HUDEP-2 (cell line): Measurements from ENCODE around the gene HMBS.

ENCODE experiments used
- DNase-seq, 76 experiments: peaks; one replicate each; lab custom pipeline; 2025; ENCODE audit not compliant: unreplicated experiment in 76 of 76; lab: John Stamatoyannopoulos, UW

Gene HMBS

DNA sequence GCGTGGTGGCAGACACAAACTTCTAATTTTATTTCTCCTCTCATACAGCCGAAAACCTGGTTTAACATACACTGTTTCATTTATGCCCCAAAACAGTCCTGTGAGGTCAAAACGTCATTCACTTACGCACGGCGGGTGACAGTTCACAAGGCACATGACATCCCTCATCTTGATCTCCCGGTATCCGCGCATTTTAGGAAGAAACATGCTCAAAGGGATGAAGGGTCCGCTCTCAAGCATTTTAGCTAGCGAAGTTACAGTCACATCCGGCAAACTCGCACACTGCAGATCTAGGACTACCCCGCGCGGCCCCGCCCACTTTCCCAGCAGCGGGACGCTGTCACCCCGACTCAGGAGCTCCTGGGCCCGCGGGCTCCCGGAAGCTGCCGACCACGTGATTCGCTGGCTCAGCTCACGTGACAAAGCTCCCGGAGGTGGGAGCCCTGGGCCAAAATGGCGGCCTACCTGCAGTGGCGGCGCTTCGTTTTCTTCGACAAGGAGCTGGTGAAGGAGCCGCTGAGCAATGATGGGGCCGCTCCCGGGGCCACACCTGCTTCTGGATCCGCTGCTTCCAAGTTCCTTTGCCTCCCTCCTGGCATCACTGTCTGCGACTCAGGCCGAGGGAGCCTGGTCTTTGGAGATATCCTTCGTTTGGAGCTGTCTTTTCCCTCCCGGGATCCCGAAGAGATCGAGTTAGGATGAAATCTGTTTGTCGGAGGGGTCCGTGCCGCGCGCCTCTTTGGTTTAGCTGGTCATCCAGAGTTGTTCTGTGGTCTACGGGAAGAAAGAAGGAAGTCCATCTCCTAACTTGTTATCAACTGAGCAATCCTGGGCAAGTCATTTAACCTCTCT lies 17.1 kb upstream of the HMBS start, which contains the start of gene VPS11:
Gene VPS11 (plus strand): TSS at position 448 of the 852 bp plus-strand sequence. CDS start 6 bp downstream, at position 454.
- DNase-seq = peak; percentile 33 to 97 (median 92)

DNA sequence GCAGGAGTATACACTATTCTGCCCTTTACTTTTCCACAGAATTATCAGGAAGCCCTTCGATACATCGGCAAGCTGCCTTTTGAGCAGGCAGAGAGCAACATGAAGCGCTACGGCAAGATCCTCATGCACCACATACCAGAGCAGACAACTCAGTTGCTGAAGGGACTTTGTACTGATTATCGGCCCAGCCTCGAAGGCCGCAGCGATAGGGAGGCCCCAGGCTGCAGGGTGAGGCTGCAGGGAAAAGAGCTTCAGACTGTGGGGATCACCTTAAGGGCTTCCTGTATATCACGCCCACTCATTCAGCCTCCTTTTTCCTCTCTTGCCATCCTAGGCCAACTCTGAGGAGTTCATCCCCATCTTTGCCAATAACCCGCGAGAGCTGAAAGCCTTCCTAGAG lies 6.8 kb upstream of the HMBS start:
- no peak for DNase-seq

DNA sequence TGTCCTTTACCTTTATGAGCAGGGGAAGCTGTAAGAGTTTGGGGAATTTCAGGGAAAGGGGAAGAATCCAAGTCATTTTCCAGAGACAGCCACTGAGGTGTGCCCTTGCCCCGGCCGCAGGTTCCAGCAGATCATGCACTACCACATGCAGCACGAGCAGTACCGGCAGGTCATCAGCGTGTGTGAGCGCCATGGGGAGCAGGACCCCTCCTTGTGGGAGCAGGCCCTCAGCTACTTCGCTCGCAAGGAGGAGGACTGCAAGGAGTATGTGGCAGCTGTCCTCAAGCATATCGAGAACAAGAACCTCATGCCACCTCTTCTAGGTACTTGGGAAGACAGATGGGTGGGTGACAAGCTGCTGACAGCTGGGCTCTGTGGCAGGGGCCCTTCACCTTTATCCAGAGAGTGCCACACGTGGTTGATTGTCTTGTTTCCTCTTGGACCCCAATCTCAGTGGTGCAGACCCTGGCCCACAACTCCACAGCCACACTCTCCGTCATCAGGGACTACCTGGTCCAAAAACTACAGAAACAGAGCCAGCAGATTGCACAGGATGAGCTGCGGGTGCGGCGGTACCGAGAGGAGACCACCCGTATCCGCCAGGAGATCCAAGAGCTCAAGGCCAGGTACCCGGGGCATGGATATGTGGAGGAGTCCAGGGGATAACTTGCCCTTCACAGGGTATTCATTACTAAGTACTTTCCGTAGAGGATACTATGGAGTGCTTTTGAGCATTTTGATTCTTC lies 5.8 kb upstream of the HMBS start:
- no peak for DNase-seq

DNA sequence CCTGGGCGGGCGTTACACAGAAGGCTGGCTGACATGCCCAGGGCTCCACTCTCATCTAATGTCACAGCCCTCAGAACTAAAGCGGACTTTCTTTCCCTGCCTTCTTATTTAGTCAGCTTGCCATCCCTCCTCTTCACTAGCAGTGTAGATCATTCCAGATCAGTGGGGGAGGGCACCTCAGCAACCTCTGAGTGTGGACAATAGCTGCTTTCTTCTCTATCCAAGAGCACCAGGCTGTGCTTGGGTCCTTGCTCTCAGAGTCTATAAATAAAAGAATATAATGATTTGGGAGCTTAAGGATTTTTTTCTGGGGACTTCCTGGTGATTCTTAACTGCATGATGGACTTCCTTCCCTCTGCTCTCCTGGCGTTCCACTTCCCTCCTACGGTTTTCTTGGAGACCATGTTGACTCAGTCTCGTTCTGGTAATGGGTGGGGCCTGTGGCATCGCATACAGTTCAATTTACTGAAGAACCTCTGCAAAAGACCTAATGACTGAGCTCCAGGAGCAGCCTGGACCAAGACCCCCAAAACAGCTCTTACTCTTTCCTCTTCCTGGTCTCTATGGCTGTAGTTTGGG lies 2.9 kb upstream of the HMBS start:
- DNase-seq = no peak

DNA sequence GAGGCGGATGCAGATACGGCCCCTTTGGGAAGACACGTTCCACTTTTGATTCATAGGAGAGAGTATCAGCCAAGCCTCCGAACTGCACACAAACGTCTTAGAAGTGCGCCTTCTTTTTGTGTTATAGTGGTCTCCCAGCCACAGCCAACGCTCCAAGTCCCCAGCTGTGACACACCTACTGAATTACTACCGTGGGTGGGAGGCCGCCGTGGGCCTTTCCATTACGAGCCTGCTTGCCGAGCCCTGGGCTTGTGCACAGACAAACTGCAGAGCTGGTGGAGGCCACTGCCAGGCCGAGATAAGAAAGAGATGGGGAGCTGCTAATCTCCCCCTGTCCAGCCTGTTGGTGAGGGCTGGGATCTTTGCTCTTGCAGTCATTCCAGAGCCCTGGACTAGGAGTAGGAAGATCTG lies 761 bp downstream of the HMBS start:
- DNase-seq = peak in 71 of 76 experiments; percentile 24 to 88 (median 75)

DNA sequence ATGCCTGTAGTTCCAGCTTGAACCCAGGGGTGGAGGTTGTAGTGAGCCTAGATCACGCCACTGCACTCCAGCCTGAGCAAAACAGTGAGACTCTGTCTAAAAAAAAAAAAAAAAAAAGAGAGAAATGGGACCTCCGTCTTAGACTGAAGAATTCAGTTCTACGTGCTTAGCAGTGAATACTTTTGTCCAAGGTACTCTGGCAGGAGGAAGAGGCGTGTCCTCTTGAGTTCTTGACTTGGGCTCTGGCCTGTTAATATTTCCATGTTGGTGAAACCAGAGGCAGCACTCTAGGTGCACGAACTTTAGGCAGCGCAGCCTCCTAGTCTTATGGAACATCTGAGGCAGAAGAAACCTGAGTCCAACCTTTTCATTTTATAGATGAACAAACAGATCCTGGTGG lies 2.4 kb downstream of the HMBS start:
- peak in 18 of 76 experiments; percentile 34 to 76 (median 53) for DNase-seq

DNA sequence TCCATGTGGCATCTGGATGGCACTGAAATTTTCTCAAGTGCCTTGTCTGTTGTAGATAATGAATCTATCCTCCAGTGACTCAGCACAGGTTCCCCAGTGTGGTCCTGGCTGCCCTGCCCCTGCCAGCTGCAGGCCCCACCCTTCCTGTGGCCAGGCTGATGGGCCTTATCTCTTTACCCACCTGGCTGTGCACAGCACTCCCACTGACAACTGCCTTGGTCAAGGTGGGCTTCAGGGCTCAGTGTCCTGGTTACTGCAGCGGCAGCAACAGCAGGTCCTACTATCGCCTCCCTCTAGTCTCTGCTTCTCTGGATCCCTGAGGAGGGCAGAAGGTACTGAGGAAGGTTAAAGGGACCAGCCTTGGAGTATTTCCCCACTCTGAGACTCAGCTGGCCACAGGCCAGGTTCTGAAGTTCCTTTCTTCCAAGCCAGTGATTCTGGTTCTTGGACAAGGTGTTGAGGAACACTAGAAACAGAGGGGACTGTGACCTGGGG lies 3.1 kb downstream of the HMBS start:
- DNase-seq = peak in 75 of 76 experiments; percentile 56 to 99 (median 95)

DNA sequence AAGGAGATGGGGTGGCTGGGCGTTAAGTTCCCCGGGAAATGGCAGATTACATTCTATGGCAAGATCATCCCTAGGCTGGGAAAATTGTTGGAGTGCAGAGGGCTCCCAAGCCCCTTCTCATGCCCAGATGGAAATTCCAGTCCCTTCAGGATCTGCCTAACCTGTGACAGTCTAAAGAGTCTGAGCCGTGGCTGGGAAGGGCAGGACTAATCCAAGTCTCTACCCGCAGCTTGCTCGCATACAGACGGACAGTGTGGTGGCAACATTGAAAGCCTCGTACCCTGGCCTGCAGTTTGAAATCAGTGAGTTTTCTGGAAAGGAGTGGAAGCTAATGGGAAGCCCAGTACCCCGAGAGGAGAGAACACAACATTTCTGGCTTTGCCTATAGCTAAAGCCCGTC lies 3.7 kb downstream of the HMBS start:
- peak in 6 of 76 experiments; percentile 5 to 39 (median 28) for DNase-seq

DNA sequence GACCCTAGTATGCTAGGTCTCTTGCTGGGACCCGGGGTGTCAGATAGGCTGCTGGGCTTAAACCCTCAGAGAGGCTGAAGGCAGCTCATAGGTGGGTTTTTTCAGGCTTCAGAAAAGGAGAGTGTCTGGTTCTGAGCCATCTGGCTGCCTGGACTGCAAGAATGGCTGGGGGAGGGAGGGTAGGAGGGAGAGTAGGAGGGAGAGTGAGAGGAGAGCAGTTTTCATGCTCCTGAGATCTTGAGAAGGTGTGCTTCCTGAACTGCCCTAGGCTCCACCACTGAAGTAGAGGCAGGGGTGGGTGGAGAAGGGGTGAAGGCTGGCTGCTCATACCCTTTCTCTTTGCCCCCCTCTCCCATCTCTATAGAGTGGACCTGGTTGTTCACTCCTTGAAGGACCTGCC lies 4.6 kb downstream of the HMBS start:
- peak in 15 of 76 experiments; percentile 10 to 48 (median 22) for DNase-seq

DNA sequence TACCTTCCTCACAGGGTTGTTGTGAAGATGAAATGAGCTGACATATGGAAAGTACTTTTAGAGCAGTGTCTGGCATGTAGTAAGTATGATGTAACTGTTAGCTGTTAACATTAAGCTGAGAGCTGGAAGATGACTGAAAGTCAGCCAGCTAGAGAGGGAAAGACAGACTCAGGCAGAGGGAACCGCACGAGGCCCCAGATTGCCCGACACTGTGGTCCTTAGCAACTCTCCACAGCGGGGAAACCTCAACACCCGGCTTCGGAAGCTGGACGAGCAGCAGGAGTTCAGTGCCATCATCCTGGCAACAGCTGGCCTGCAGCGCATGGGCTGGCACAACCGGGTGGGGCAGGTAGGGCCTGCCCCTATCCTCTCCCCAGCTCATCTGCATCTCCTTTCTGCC lies 6.5 kb downstream of the HMBS start:
- peak in 23 of 76 experiments; percentile 10 to 42 (median 19) for DNase-seq

DNA sequence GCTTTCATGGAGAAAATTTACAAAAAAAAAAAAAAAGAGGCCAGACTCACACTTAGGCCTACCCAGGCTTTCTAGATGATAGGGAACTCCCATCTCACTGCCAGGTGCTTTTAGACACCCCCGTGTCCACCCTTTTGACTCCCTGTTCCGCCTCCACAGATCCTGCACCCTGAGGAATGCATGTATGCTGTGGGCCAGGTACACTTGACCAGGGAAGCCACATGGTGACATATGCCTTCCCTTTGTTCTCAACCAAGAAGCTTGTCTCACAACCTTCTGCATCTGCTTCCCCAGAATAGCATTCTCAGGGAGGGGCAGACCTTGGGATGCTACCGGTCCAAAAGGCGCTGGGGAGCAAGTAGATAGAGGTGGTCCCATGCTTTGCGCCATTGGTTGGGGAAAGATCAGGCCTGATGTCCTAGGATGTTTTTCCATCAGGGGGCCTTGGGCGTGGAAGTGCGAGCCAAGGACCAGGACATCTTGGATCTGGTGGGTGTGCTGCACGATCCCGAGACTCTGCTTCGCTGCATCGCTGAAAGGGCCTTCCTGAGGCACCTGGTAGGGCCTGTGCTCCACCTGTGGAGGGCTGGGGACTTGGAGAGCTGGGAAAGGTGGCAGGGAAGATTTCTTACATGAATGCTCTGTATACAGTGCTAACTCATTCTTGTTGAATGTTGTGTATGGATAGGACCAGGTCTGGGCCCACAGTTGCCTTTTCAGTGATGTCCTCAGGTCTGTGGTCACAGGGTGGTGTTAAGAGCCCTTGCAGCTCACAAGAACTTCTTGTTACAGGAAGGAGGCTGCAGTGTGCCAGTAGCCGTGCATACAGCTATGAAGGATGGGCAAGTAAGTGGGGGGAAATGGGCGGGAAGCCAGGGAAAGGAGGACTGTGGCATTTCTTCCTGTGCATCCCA lies 7.5 kb downstream of the HMBS start:
- DNase-seq = peak in 33 of 76 experiments; percentile 19 to 60 (median 40)

DNA sequence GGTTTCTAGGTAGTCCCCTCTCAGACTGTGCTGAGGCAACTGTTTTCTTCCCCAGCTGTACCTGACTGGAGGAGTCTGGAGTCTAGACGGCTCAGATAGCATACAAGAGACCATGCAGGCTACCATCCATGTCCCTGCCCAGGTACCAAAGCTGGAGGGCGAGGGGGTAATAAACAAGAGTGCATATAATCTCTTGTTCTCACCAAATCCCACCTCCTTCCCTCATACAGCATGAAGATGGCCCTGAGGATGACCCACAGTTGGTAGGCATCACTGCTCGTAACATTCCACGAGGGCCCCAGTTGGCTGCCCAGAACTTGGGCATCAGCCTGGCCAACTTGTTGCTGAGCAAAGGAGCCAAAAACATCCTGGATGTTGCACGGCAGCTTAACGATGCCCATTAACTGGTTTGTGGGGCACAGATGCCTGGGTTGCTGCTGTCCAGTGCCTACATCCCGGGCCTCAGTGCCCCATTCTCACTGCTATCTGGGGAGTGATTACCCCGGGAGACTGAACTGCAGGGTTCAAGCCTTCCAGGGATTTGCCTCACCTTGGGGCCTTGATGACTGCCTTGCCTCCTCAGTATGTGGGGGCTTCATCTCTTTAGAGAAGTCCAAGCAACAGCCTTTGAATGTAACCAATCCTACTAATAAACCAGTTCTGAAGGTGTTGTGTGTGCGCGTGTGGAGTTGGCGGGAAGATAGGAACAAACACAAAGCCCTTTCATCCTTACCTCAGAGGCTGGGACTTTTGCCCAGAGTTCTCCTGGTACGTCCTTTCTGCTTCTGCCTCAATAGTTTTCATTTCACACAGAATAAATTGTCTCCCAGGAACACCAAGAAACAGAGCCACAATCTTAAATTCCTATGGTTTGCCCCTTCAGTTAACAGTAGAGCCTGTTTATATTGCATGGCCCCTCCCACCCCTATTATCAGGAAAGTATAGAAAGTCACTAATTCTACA lies 8.5 kb downstream of the HMBS start:
- peak in 46 of 76 experiments; percentile 21 to 67 (median 46) for DNase-seq

DNA sequence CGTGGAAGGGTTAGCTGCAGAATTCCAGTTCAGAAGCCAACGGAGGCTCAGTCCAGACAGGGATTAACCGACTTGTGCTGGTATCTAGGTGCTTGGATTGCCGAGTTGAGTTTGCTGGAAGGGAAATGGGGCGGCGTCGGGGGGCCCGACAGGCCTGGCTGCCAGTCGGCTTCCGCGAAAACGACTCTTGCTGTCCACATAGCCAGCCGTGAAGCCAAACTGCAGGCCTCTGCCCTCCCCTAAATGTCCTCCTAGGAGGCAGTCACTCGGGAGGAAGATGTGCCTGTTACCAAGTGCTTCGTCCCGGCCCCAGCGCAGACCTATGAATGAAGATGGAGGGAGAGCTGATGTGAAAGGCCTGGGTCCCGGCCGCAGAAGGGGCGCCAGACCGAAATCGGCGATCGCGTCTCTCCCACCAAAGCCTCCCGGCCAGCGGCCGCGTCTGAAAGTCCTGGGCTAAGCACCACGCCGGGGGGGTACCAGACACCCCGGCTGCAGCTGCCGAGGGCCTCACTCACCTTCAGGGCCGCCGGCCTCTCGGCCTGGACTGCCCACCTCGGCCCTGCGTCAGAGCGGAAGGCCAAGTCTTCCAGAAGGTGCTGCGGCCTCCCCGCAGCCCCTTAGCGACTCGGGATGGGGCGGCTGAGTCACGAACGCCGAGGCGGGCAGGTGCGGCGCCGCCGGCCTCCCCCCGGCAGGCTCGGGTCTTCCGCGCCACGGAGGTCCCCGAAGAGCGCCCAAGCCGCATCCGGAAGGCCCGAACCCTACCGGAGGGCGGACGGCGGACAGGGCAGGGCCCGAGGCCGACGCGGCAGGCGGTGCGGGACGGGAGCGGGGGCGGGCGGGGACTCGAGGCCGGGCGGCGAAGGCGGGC lies 9.5 kb downstream of the HMBS start:
- peak in 64 of 76 experiments; percentile 15 to 75 (median 48) for DNase-seq

DNA sequence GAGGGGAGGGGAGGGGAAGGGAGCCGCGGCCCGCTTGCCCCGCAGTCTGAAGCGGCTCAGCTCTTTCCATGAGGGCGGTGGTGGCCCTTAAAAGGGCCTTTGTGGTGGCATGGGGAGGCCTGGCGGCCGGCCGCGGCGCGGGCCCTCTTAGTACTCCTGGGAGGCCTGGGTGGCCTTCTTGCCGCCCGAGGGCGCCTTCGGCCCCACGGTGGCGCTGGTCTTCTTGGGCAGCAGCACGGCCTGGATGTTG lies 10.1 kb downstream of the HMBS start:
- DNase-seq = peak in 23 of 76 experiments; percentile 33 to 77 (median 61)

DNA sequence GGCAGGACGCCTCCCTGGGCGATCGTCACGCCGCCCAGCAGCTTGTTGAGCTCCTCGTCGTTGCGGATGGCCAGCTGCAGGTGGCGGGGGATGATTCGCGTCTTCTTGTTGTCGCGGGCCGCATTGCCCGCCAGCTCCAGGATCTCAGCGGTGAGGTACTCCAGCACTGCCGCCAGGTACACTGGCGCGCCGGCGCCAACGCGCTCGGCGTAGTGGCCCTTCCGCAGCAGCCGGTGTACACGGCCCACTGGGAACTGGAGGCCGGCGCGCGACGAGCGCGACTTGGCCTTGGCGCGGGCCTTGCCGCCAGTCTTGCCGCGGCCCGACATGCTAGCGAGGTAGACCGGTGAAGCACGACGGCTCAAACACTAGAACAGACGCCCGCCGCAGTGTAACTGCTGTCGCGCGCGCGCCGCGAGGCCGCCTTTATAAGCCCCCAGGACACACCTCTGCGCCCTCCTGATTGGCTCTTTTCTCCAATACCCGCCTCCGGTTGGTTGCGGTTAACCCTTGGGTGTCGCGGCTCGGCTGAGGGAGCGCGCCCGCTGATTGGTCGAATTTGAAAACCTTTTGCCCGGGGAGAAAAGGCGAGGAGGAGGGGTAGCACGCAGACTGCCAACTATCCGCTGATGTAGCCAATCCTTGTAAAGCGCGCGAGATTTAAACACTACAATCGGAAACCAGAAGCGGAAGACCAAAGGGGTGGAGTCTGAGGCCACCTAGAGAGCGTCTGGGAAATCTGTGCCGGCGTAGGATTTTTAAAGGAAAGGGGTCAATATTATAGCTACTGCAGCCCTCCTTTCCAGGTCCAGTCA lies 10.6 kb downstream of the HMBS start:
- peak; percentile 86 to 99 (median 98) for DNase-seq

DNA sequence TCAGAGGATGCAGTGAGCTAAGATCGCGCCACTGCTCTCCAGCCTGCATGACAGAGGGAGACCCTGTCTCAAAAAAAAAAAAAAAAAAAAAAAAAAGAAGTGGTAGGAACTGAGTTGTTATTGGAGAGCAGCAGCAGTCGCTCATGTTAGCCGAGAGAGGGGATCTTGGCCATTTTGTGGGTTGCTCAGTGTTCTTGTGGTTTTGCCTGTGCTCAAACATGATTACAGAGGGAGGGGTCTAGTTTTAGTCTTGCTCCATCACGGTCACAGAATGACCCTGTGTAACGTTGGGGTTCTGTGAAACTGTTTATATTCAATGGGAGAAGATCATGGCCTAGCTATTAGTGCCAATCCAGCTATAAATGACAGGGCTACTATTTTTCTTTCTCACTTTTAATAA lies 15.0 kb downstream of the HMBS start:
- no peak for DNase-seq
